ENCODE data around the gene BNIP2.
"Not testable (repeated sequence)": the region's sequence is repeated elsewhere in the genome, so short reads cannot be mapped to it uniquely, and the experiment has no call there.

BNIP2 gene

GRCh38 chr15:59642351-59642750 is 46.8 kb downstream of the BNIP2 start:
- in situ Hi-C loops (cut with HindIII; ENCODE audit: low sequenced_read_pairs): no loop called here

GRCh38 chr15:59637507-59637906 is 51.6 kb downstream of the BNIP2 start:
- in situ Hi-C loops (cut with HindIII; ENCODE audit: low sequenced_read_pairs): not testable (repeated sequence)

DNA sequence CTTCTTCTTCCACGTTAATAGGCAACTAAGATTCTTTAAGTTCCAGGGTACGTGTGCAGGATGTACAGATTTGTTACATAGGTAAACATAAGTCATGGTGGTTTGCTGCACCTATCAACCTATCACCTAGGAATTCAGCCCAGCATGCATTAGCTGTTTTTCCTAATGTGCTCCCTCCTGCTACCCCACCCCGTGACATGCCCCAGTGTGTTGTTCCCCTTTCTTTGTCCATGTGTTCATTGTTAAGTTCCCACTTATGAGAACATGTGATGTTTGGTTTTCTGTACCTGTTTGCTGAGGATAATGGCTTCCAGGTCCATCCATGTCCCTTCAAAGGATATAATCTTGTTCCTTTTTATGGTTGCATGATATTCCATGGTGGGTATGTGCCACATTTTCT is 52.9 kb downstream of the BNIP2 start:
- in situ Hi-C loops (cut with HindIII; ENCODE audit: low sequenced_read_pairs): no loop called here

GRCh38 chr15:59632714-59633113 is 56.4 kb downstream of the BNIP2 start:
- in situ Hi-C loops (cut with HindIII; ENCODE audit: low sequenced_read_pairs): no loop called here

DNA sequence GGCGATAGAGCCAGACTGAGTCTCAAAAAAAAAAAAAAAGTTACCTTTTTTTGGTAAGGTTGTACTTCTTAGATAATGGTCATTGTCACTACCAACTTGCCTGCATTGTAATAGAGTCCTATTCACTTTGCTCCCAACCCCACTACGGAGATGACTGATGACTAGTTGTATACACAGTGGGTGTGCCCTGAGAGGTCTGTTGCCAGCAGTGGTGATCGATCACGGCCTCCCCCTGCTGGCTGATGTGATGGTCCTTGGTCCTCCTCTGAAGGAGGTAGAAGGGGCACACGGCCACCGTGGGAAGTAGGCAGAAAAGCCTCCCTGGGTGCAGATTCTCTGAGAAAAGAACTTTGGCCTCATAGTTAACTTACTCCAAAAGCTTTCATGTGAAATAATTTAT is 66.8 kb downstream of the BNIP2 start:
- in situ Hi-C loops (cut with HindIII; ENCODE audit: low sequenced_read_pairs): no loop called here

GRCh38 chr15:59618406-59618805 is 70.7 kb downstream of the BNIP2 start:
- in situ Hi-C loops (cut with HindIII; ENCODE audit: low sequenced_read_pairs): no loop called here

DNA sequence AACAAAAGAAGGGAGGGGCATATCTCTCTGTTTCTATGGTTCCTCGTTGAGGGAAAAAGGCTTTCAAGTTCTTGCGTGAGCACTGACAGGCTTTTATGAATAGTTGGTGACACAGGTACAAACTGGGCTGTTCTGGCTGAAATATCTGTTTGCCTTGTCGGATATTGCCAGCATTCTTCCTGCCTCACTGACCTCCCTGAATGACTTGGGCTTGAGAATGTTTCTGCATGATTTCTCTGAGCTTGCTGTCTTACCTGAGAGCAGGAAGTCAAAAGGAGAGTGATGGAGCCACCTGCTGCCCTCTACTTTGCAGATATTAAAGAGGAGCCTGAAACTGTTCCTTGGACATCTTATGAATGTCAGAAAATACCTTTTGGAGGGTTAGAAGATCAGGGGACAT is 72.7 kb downstream of the BNIP2 start:
- in situ Hi-C loops (cut with HindIII; ENCODE audit: low sequenced_read_pairs): no loop called here

DNA sequence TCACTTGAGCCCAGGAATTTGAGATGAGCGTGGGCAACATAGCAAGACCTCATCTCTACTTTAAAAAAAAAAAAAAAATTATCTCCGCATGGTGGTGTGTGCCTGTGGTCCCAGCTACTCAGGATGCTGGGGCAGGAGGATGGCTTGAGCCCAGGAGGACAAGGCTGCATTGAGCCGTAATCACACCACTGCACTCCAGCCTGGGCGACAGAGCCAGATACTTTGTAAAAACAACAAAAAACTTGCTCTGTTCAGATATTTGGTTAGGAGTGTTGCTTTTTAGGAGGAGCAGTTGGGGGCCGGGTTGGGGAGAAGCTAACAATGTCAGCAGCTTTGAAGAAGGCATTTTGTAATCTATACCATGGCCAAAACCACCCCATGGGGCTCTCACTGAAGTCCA is 73.5 kb downstream of the BNIP2 start:
- in situ Hi-C loops (cut with HindIII; ENCODE audit: low sequenced_read_pairs): no loop called here

DNA sequence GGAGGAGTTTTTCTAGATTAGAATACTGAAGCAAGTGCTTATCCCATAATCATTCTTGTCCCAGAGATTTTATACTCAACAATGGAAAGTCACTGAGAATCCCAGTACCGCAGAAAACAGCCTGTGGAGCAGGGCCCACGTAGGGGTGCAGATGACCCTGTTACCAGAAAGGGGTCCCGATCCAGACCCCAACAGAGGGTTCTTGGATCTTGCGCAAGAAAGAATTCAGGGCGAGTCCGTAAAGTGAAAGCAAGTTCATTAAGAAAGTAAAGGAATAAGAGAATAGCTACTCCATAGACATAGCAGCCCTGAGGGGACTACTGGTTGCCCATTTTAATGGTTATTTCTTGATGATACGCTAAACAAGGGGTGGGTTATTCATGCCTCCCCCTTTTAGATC is 75.0 kb downstream of the BNIP2 start:
- in situ Hi-C loops (cut with HindIII; ENCODE audit: low sequenced_read_pairs): no loop called here

DNA sequence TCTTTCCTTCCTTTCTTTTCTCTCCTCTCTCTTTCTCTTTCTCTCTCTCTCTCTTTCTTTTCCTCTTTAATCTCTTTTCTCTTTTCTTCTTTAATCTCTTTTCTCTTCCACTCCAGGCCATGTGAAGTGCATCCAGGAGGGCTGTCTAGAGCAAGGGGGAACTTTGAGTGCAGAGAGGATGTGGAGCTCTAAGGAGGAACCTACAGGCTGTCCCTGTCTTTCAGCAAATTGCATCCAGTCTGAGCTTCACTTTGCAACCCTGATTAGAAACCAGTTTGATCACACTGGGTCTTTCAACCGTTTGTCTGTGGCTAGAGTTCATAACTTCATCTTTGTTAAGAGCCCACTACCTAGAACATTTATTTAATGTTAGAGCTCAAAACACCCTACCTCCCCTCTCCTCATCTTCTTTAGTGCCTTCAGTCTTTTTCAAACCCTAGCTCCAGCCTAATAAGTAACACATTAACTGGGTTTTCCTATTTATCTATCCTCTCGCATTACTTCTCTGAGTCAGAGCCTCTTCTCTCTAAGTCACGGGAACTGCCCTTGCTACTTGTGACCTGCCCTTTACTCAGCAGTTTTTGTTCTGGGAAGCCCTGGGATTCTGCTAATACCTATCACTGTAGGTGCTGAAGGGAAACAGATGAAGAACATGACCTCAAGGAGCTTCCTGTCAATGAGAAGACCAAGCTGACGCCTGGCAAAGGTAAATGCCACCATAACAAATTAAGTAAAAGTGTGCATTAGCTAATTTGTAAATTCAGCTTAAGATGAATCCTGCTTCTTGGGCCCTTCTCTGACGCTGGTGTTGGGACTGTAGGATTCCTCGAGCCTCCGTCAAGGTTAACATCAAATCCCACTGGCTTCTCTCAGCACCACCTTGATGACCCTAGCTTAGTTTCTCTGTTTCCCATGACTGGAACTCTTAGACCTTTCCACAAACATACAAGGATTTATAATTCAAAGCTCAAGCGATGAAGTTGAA is 77.6 kb downstream of the BNIP2 start, which contains the start of gene GCNT3:
GCNT3 (plus strand) TSS at position 508 of the 985 bp plus-strand sequence. CDS start 6,456 bp downstream, outside the sequence.
- in situ Hi-C loops (cut with HindIII; ENCODE audit: low sequenced_read_pairs): no loop called here

DNA sequence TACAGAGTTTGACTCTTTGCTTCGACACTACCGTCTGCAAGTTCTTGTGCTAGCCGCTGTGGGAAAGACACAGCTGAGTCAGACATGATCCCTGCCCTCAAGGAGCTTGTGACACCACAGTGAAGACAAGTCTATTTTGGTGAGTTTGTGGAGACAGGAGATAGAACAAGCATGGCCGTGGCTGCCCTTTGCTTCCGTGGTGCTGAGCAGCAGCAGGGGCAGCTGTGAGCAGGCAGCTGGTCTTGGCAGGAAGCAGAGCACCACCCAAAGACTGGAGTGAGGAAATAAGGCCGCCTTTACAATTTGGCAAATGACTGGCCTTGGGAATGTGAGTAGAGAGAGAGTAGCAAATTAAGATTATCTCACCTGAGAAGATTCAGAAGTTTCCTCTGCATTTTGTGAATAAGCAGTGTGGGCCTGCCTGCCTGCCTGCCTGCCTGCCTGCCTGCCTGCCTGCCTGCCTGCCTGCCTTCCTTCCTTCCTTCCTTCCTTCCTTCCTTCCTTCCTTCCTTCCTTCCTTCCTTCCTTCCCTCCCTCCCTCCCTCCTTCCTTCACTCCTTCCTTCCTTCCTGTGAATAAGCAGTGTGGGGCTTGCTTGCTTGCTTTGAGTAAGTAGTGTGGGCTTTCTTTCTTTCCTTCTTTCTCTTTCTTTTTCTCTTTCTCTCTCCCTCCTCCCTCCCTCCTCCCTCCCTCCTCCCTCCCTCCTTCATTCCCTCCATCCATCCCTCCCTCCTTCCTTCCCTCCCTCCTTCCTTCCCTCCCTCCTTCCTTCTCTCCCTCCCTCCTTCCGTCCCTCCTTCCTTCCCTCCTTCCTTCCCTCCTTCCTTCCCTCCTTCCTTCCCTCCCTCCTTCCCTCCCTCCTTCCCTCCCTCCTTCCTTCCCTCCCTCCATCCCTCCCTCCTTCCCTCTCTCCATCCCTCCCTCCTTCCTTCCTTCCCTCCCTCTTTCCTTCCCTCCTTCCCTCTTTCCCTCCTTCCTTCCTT is 79.1 kb downstream of the BNIP2 start:
- in situ Hi-C loops (cut with HindIII; ENCODE audit: low sequenced_read_pairs): no loop called here
